GM18508 (cell line): ENCODE measurements around the gene ASXL3.

Experiments used
- ATAC-seq: cut with Tn5 transposase; IDR thresholded peaks from one replicate; pipeline ENCODE4 v1.9.1; 2021; ENCODE audit warnings: moderate number of reproducible peaks; ENCODE audit not compliant: insufficient read depth, unreplicated experiment

Gene ASXL3

DNA sequence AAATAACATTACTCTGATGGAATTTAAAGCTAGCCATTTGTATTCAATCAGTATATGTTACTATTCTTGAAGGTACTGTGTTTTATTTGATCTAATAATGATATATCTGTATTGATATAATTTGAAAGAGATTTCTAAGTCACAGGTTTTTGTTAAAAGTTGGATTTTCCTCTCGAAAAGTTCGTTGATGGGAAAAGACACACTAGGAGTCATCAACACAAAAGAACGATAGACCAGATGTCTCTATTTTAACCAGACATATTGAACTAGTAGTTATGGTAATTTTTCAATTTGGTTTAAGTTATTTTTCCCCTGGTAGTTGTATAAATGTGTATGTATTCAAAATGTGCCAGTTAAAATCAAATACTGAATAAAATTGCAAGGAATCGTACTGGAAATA is 2.5 kb downstream of the ASXL3 start:
- ATAC-seq: no peak

DNA sequence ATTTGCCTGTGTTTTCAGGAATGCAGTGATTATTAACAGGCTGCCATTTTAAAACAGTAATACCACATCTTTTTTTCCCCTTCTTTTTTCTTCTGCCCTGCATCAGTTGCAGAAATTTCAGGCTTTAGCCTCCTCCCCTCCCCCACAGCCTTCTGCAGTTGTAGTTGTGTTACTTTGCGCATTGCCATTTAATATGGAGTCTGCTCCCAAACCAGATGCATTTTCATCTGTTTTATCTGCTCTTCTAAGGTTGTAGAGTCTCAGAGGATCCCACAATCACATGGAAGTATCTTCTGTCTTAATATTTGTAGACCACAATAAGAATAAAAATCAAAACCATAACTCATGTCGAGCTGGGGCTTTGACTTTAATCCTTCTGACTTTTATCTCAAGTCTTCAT is 3.8 kb downstream of the ASXL3 start:
- no peak for ATAC-seq

DNA sequence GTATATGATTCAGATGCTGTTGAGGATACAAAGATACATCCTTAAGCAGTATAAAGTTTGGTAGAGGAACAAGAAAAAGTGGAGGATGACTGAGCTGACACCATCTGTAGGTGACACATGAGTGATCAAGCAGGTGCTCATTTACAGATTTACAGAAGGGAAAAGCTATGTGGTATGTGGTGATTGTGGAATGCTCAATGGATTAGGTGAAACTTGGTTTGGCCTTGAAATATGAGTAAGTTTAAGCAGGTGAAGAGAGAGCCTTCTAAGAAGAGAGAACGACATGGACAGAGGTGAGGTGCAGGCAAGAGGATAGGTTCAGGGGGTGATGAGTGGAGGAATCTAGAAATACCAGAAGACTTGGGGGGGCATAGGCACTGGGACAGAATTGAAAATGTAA is 5.9 kb downstream of the ASXL3 start:
- ATAC-seq: no peak

DNA sequence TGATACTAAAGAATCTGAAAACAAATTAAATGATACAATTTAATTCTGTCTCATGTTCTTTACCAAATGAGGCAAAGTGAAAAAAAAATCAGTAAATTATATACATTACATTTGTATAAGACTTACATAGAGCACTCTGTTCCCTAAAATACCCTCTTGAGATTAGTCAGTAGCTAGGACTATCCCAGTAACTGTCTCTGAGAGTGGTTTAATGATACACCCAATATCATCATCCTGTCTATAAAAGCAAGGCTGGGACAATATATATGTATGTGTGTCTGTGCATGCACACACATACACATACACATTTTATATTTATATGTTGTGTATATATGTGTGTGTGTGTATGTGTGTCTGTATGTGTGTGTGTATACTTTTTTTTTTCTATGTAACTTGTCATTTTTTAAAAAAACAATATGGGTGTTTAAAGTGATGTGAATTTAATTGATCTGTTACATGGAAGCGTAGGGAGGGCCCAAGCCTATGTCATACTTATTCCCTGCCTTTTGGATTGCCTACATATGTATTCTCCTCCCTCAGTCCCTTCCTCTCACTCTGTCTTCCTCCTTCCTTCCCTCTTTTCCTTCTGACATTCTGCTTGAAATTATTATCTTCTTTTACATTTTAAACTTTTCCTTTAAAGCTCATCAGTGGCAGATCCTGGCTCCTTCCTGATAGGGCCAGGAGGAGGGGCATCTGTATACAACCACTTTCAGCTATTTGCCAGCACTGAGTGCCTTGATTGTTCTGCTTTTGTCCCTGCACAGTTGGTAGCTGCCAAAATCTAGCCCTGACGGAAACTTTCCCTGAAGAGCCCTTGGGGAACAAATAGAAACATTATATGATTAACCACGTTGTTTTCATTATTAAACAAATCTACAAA is 6.8 kb downstream of the ASXL3 start:
- ATAC-seq: no peak

DNA sequence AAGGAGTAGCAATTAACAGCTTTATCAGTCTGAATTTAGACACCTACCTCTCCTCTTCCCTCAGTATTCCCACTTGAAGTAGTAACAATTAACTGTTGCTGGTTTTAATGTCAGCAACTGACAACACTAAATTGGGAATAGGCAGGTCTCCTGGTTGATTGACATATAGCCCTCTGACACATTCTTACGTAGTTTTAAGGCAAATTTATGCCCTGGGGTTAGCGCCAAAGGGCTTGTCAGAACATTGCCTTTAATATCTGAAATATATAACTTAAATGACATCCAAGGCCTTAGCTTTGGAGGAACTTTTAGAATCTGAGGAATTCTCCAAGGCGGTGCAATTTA is 7.4 kb downstream of the ASXL3 start:
- ATAC-seq: no peak

DNA sequence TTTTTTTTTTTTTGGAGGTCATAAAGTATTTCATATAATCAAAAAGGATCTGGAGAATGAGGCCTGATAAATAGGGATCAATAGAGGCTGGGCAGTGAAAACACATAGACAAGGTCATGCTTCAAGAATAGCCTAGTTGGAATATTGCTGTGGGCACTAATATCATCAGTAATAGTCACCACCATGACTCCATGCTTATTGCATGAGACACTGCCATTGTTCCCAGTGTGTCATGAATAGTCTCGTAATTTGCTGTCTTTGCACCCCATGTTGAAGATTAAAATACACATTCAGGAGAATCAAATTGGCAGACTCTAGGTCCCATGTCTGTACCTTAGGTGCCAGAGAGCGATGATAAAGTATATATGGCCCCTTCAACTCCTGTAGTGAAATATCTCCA is 10.3 kb downstream of the ASXL3 start:
- no peak for ATAC-seq

DNA sequence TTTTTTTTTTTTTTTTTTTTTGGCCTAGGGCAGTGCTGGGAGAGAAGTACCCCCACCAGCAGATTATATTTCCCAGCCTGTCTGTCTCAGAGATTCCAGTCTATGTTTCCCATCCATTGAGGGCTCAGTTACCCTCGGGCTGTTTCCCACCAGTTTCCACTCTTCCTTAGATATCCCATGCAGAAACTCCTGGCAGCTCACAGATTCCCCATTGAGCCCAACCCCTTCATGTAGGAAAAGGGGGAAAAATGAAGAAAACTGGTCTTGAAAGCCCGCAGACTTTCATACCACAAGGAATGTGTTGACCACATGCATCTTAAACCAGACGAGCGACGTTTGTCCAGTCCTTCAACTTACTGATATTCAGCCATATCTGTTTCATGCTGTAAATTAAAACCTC is 15.2 kb downstream of the ASXL3 start:
- no peak for ATAC-seq

DNA sequence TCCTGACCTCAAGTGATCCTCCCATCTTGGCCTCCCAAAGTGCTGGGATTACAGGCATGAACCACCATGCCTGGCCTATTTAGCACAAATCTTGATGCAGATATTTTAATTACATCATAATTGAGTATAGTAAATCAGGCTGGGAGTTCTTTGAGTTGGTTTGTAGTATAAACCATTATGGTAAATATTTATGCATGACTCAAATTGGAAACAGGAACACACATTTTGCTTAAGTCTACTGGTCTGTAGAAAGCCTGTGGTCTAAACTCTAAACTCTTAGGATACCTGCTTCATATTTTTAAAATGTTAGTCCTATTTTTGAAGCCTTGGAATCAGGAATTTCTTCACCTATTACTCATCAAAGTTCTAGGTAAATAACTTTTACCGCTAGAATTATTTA is 16.8 kb downstream of the ASXL3 start:
- no peak for ATAC-seq

DNA sequence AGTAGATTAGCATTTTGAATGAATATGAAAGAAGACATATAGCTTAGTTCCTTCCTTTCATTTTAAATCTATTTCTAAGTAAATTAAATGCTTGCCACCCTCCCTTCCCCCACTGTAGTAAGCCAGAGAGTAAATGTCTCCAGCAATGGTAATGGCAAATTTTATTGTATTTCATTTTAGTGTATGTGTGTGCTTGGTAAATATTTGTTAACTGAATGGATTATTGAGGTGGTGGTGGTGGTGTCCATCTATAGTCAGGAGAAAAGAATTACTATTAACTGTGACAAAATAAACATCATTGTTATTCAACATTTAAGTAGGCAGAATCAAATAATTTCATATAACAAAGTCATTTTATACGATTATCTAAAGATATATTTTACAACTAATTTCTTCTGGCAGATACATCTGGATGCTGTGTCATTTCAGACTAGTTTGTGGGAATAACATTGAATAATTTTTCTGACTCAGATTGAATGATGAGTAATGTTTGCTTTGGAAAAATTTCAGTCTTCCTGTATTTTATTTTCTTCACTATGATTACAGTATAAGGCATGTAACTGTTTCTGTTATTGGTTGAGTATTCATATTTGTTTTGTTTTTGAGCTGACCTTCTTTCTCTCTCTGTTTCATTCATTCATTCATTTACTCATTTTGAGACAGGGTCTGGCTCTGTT is 18.3 kb downstream of the ASXL3 start:
- ATAC-seq: no peak

DNA sequence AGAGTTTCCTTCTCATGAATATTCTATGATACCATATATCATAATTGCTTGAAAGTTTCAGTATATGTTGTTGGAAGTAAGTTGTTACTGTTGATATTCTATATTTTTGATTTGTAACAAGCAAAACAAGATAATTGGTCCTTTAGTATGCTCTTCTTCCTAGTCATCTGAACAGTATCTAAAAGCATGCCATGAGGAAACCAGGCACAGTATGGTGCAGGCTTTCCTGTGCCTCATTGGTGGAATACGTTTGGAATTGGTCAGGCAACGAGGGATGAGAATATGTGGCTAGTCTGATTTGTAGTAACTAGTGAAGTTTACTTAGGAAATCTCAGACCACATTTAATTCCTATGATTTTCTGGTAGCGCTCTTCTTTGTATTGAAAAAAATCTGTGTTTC is 22.8 kb downstream of the ASXL3 start:
- ATAC-seq: no peak

DNA sequence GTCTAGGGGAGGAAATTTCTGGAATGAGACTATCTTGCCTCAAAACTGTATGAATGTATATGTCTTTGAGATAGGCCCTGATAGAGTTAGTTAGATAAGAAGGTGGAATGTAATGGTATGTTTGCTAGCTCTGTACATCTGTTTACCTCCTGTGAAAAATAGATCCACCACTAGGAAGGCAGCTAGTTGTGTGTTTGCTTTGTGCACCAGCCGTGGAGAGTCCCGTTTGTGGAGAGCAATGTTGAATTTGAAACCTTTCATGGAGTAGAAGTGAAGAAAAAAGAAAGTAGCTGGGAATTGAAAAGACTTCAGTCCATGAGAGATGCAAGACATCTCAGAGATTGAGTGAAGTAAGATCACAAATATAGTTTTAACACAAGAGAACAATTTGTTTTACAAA is 25.4 kb downstream of the ASXL3 start:
- ATAC-seq: no peak

DNA sequence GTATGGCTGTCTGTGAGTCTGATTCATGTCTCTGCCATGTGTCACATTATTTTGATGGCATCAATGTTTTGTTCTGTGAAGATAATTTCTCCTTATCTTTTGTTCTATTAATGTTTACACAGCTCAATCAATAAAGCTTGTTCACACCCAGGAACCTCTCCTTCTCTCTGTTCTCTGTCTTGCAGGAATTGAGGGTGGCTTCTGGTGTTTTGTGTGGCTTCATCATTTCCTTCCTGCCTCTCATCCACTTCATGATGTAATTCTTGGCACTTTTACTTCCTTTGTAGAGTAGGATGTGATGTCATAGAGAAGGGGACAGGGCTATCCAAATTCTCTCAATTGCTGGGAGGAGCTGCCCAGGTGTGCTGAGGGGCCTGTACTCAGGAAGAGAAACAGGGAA is 27.2 kb downstream of the ASXL3 start:
- ATAC-seq: no peak

DNA sequence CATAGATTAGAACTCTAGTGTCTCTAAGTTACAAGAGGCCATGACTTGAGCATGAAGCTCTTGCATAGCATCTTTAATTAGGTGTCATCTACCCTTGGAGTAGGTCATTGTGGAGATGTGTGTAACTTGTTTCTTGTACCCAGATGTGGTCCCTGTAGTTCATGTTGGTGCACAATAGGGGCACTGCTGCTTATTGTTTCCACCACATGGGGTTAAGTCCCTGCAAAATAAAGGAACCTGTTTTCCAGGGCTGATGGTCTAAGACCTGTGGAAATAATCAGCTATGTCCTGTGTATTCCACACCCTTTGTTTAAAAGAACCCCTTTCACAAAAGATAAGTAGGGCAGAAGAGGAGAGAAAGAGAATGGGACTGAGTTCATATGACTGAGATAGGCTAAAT is 28.6 kb downstream of the ASXL3 start:
- ATAC-seq: no peak

DNA sequence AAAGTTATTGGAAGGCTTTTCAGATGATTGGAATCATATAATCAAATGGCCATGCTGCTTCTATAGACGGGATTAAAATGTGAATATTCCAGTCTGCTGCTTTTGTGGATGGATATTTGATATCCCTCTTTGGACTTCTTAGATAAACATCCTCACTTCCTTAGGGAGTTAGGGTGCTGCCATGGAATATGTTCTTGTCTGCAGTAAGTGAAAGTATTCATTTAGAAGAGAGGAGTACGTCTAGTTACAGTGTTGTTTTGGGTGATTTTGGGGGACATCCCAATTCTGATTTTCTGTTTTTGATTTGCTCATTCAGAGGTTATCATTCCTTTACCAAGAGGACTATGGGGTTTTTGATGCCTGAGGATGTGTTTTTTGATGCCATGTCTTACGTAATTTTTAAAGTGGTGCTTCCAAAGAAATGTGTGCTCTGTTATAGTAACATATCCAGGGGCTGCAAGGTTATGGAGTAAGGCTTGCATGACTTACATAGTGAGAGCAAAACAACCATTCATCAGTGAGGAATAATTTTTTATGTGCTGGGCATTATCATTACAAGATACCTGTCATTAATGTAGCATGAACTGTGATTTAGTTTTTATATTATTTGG is 33.6 kb downstream of the ASXL3 start:
- no peak for ATAC-seq

DNA sequence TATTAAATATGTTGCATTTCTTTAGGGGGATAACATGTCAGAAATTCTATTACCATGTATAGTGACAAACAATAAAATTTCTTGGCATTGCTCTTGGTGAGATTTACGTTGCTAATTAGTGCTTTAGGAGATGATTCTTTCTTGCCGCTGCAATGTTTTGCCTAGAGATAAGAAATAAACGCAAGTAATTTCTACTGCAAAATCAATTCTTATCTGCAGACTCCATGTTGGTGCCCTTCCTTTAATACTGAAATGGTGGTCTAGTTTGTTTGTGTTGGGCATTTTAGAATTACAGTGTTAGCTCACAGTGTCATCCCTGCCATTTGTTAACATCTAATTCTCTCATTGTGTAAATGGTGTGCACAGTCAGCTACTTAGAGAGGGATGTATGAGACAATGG is 34.6 kb downstream of the ASXL3 start:
- ATAC-seq: no peak

DNA sequence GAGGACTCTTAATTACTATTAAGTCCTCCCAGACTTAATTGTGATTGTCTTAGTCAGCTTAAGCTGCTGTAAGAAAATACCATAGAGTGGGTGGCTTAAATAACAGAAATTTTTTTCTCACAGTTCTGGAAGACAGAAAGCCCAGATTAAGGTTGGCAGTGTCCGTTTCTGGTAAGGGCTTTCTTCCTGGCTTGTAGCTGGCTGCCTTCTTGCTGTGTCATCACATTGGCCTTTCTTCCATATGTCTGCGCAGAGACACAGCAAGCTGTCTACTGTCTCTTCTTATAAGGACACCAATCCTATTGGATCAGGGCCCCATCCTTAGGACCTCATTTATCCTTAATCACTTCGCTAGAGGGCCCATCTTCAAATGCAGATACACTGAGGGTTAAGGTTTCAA is 38.5 kb downstream of the ASXL3 start:
- no peak for ATAC-seq

DNA sequence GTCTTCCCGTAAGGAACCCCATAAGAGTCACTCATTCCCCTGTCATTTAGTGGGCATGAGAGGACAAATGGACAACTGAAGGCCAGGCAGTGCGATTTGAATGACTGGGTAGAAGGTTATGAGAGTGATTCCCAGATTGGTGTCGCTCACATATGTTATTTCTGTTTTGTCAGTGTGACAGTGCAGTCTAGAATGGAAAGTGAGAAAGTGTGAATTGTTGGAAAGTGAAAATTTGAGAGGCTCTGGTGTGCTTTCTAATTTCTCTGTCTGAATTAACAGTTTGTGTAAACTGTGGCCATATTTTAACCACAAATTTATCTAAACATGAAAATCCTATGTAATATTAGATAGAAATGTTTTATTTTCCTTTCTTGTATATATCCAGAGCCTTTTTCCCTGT is 49.1 kb downstream of the ASXL3 start:
- ATAC-seq: no peak

DNA sequence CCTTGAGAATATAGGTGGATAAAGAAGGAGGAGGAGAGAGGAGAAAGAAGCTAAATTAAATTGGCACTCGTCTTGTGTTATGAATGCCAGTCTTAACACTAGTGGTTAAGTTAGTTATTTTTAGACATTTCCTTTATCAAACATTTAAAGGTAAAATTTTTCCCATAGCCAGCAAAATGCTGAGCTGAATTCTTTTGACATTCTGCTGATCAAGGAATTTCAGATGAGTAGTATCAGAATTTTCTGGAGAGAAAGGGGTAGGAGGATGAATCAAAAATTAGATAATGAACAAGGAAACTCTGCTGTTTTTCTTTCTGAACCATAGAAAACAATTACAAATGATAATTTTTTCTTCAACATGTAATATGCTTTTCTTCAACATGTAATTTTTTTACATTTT is 52.5 kb downstream of the ASXL3 start:
- no peak for ATAC-seq

DNA sequence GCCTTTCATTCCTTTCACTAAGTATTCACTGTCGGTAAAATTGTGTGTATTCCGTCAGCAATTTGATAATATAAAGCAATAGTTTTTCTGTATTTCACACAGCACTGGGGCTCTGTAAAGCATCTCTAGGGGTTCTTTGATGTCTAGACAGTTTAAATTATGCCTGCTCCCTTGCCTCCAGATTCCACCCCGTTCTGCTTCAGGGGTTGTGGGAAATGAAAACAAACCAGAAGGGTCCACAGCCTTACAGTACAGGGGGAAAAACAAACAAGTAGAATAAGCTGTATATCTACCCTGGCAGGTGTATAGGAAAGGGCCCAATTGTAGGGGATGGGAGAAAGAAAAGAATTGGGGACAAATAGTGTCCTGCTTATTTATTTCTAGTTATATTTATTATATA is 63.1 kb downstream of the ASXL3 start:
- no peak for ATAC-seq

DNA sequence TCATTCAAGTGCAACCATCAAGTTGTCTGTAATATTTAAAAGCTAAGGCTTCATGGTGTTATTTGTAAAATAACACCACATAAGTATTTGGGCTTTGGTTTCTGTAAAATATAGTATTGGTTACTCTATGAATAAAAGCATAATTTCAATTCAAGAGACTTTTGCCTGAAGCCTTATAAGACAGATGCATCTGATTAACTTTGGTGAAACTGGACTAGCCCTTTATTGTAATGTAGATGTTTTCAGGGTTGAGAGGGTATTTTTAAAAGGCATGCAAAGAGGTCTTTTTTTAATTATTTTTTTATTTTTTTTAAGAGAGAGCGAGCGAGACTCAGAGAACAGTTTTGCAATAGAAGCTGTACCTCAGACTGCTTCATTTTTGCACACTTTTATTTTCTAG is 66.5 kb downstream of the ASXL3 start:
- no peak for ATAC-seq

DNA sequence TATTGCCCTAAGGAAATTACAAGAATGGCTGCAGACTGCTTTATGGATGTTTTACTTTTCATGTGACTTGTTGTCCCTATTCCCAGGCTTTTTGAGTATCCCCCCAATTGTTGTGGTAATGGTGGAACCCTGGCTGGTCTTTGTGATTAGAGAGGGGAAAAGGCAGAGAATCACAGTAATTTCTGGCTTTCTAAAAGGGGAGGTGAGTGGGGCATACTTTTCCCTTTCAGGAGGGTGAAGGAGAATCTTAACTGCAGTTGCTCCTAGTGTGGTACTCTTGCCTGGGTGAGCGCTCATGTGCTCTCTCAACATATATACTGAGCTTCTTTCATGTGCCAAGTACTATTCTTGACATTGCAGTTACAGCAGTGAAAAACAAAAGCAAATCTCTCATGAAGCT is 69.3 kb downstream of the ASXL3 start:
- ATAC-seq: no peak

DNA sequence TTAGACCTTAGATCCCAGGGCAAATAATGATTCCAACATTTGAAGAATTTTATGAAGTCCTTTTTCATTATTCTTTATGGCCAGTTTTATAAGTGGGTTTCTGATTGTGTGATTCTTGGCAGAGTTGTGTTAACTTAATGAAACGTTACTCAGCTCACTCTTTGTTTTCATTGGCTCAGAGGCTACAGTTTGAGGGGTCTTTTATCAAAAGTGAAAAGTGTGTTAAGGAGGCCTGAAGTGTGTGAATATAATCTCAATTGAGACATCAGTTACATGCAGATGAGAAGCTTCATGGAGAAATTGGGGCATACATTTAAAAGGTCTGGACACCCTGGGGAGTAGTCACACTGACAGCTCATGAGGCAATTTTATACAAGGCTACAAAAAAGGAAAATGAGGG is 74.6 kb downstream of the ASXL3 start:
- no peak for ATAC-seq
